ENCODE results near the gene ANAPC7.
"Not testable (repeated sequence)": the region's sequence is repeated elsewhere in the genome, so short reads cannot be mapped to it uniquely, and the experiment has no call there.

The ANAPC7 gene

GRCh38 chr12:110403146-110403975, at the start of gene ANAPC7:
Gene ANAPC7 (minus strand): TSS chr12:110403708. CDS start chr12:110403627, 81 bp downstream.
- H3K4me3 ChIP-seq (replicated peaks; ENCODE audit: low read depth, low read length) = peak within 1 kb of the TSS; percentile 91
- peak; percentile 94 for DNase-seq (ENCODE audit: low read depth)
- no peak for TF ChIP-seq CTCF (IDR thresholded peaks at IDR 0.05; ENCODE audit: low read length, missing control alignments)

GRCh38 chr12:110451263-110451662, 47.8 kb upstream of the ANAPC7 start:
- no peak overlapping the region for H3K4me3 ChIP-seq (replicated peaks; ENCODE audit: low read depth, low read length)
- TF ChIP-seq CTCF (IDR thresholded peaks at IDR 0.05; ENCODE audit: low read length, missing control alignments) = no peak
- no peak for DNase-seq (ENCODE audit: low read depth)

- H3K4me3 ChIP-seq (replicated peaks; ENCODE audit: low read depth, low read length) = peak within 1 kb of the TSS; percentile 97
- DNase-seq (ENCODE audit: low read depth) = peak; percentile 95
- TF ChIP-seq CTCF (IDR thresholded peaks at IDR 0.05; ENCODE audit: low read length, missing control alignments) = peak; percentile 74
Observed at GRCh38 chr12:110449799-110450497, 46.4 kb upstream of the ANAPC7 start, which contains the start of gene ARPC3. Gene ARPC3 (minus strand): TSS chr12:110450337. CDS start chr12:110450260, 77 bp downstream.

- no peak overlapping the region for H3K4me3 ChIP-seq (replicated peaks; ENCODE audit: low read depth, low read length)
- TF ChIP-seq CTCF (IDR thresholded peaks at IDR 0.05; ENCODE audit: low read length, missing control alignments) = no peak
- DNase-seq (ENCODE audit: low read depth) = no peak
Observed at GRCh38 chr12:110444455-110444854, 40.9 kb upstream of the ANAPC7 start.

GRCh38 chr12:110436231-110436630, 32.7 kb upstream of the ANAPC7 start:
- DNase-seq (ENCODE audit: low read depth) = peak; percentile 47
- no peak overlapping the region for H3K4me3 ChIP-seq (replicated peaks; ENCODE audit: low read depth, low read length)
- no peak for TF ChIP-seq CTCF (IDR thresholded peaks at IDR 0.05; ENCODE audit: low read length, missing control alignments)

- peak overlapping the region; percentile 52 for H3K4me3 ChIP-seq (replicated peaks; ENCODE audit: low read depth, low read length)
- DNase-seq (ENCODE audit: low read depth) = no peak
- no peak for TF ChIP-seq CTCF (IDR thresholded peaks at IDR 0.05; ENCODE audit: low read length, missing control alignments)
Observed at GRCh38 chr12:110431957-110432587, 28.6 kb upstream of the ANAPC7 start.

GRCh38 chr12:110429676-110430075, 26.2 kb upstream of the ANAPC7 start:
- DNase-seq (ENCODE audit: low read depth); H3K4me3 ChIP-seq (replicated peaks; ENCODE audit: low read depth, low read length): not testable (repeated sequence)
